ENCODE data around the gene GPR132. TPM values are rescaled to one million over a fixed set of nuclear protein-coding genes. Genes with fewer than 3 reads are reported as not detected.

GPR132 gene
- total and polyA plus RNA-seq, 2 experiments from 2014 or later: 0.14 TPM; not detected in 1

- TF ChIP-seq ETS1 (IDR thresholded peaks at IDR 0.05): no peak
Observed at GRCh38 chr14:105083926-105084685, 18.9 kb upstream of the GPR132 start (continued).

- Mint-ChIP-seq H3K9me3 (peaks cover 9% of the 10 kb centered on the region), H3K4me3 (no peak overlapping the region), H3K27me3 (ENCODE audit: insufficient read depth, low read depth, poor library complexity) (peaks cover 16% of the 10 kb centered on the region), H3K27ac (no peak overlapping the region), H3K36me3 (ENCODE audit: low read depth) (peaks cover 4% of the 10 kb centered on the region; the same call in 2 of the 3 replicates), H3K4me1 (no peaks in the 10 kb centered on the region; the same call in 2 of the 3 replicates)
- H3K79me2 ChIP-seq (replicated peaks; ENCODE audit: insufficient read depth): no peaks in the 10 kb centered on the region
- ATAC-seq (no peak), DNase-seq (ENCODE audit: low spot score) (no peak)
- H3K27me3 ChIP-seq (ENCODE audit: insufficient read depth): peaks cover 23% of the 10 kb centered on the region
- H3K4me3 ChIP-seq: no peak overlapping the region
- H3F3A ChIP-seq (replicated peaks; ENCODE audit: low read depth): no peaks in the 10 kb centered on the region
- no peaks in the 10 kb centered on the region for H3K36me3 ChIP-seq (ENCODE audit: insufficient read depth)
- no peak overlapping the region for H3K4me2 ChIP-seq
- no peaks in the 10 kb centered on the region for H3K4me1 ChIP-seq (ENCODE audit: insufficient read depth)
- H3K9me2 ChIP-seq (ENCODE audit: insufficient read depth): no peaks in the 10 kb centered on the region
- H3K27ac ChIP-seq (ENCODE audit: low read depth): no peak overlapping the region
- H2AFZ ChIP-seq: no peak overlapping the region
- H4K20me1 ChIP-seq (replicated peaks; ENCODE audit: insufficient read depth): no peaks in the 10 kb centered on the region
- TF ChIP-seq STAT1 (IDR thresholded peaks at IDR 0.05; ENCODE audit: unreplicated experiment) (no peak), EZH2 (IDR thresholded peaks at IDR 0.05; ENCODE audit: low read depth, unreplicated experiment) (no peak), CREB1 (CRISPR knock-in tag; IDR thresholded peaks at IDR 0.05; ENCODE audit: low read depth) (no peak), ETS1 (IDR thresholded peaks at IDR 0.05) (no peak), ZNF462 (CRISPR knock-in tag; IDR thresholded peaks at IDR 0.05) (no peak), EZH2phosphoT487 (IDR thresholded peaks at IDR 0.05; ENCODE audit: unreplicated experiment) (no peak), POLR2AphosphoS5 (IDR thresholded peaks at IDR 0.05; ENCODE audit: low read depth) (no peak), JUNB (IDR thresholded peaks at IDR 0.05; ENCODE audit: unreplicated experiment) (no peak), ZNF331 (CRISPR knock-in tag; IDR thresholded peaks at IDR 0.05; ENCODE audit: low read depth) (no peak), ZNF114 (CRISPR knock-in tag; IDR thresholded peaks at IDR 0.05) (no peak), CTCF (conservative IDR thresholded peaks at IDR 0.05; ENCODE audit: low read depth in 2 of 2) (no peak), NANOG (IDR thresholded peaks at IDR 0.05; ENCODE audit: borderline replicate concordance) (no peak)
Observed at GRCh38 chr14:105082703-105083102, 17.5 kb upstream of the GPR132 start.
